GM12874 (cell line): Measurements from ENCODE around the gene CHST3.

Experiments
- TF ChIP-seq, protein P1 (sequence below): IDR thresholded peaks from 2 replicates; pipeline ENCODE4 v1.5.1; 2011; ENCODE audit warnings: low read depth, mild to moderate bottlenecking, control low read depth, low read length, moderate library complexity; ENCODE audit not compliant: insufficient read depth

CHST3 gene

GRCh38 chr10:72020914-72021809, 57.0 kb downstream of the CHST3 start:
- TF ChIP-seq, protein P1, sequence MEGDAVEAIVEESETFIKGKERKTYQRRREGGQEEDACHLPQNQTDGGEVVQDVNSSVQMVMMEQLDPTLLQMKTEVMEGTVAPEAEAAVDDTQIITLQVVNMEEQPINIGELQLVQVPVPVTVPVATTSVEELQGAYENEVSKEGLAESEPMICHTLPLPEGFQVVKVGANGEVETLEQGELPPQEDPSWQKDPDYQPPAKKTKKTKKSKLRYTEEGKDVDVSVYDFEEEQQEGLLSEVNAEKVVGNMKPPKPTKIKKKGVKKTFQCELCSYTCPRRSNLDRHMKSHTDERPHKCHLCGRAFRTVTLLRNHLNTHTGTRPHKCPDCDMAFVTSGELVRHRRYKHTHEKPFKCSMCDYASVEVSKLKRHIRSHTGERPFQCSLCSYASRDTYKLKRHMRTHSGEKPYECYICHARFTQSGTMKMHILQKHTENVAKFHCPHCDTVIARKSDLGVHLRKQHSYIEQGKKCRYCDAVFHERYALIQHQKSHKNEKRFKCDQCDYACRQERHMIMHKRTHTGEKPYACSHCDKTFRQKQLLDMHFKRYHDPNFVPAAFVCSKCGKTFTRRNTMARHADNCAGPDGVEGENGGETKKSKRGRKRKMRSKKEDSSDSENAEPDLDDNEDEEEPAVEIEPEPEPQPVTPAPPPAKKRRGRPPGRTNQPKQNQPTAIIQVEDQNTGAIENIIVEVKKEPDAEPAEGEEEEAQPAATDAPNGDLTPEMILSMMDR, result no peak

- TF ChIP-seq, protein P1, result no peak
Measured at GRCh38 chr10:72022228-72022627, 58.0 kb downstream of the CHST3 start.

DNA sequence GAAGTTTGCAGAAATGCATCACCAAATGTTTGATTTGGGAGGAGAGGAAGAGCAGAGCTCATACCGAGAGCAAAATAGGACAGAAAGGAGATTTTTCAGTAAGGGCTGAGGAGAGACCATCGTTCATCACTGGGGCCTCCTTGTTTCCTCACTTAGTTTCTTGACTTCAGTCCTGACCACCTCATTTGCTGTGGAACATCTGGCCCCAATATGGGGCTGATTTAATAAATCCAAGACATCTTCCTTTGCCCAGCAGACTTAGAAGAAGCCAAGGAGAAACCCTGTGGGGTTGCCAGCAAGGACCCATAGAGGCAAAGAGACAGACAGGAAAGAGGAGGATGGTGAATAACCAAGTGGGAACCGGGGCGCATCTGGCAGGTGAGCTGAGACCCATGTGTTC, 60.4 kb downstream of the CHST3 start:
- TF ChIP-seq, protein P1, result no peak

DNA sequence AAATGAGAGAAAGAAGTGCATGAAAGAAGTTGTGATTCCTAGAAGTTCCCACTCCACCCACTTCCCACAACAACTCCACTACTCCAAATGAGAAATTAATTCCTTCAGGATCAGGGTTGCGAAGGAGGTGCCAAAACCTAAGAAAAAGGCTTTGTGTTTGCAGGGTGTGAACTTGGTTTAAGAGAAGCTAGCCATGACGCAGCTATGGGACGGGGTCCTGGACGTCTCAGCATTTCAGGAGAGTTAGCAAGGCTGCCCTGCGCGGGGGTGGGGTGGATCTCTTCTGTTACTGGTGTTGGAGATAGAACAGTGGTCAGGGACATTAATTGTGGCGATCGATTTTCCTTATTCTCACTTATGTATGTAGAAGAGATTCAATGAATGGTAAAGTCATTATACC, 61.2 kb downstream of the CHST3 start:
- TF ChIP-seq, protein P1, result no peak

DNA sequence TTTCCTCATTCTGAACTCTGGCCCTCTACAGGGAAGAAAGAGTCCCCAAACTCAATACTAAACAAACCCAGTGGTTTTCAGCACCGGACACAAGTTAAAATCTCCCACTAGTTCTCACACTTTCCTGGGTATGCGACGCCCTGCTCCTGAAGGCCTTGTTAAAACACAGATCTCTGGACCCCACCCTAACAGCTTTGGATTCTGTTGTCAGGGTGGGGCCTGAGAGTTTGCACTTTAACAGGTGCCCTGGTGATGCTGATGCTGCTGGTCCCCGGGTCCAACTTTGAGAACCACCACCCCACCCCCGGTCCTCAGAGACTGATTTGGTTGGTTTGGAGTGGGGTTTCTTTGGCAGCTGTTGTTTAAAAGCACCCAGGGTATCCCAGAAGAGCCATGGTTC, 61.6 kb downstream of the CHST3 start:
- TF ChIP-seq, protein P1, result no peak

DNA sequence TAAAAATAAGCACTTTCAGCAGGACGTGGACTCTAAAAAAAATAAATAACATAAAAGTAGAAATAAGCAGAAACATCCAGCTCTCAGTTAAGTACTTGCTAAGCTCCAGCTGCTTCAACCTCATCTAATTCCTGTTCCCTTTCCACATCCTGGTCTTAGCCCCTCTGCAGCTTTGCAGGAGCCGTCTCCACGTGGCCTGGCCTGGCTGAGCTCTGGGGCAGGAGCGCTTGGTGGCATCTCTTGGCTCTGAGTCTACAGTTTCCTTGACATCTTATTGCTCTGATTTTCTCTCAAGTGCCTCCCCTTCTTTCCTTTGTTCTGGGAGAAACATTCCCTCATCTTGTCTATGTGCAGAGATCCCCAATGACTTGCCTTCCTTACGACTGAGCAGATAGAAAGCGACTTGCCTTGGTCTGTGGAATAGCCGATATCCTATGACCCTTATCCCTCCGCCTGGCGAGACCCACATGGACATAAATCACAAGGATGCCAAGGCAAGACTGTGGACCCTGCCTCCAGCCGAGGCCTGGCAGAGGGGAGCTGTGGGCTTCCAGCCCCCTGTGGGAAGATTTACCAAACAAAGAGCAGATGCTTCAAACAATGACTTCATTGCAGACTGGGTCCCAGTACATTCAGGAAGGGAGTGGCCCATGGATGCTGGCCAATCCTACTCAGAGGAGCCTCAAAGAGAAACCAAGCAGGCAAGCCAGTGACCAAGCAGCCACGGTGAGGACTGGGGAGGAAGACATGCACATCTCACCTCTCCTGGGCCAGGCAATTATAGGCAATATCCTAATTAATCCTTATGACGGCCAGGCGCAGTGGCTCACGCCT, 62.3 kb downstream of the CHST3 start:
- TF ChIP-seq, protein P1, result no peak

DNA sequence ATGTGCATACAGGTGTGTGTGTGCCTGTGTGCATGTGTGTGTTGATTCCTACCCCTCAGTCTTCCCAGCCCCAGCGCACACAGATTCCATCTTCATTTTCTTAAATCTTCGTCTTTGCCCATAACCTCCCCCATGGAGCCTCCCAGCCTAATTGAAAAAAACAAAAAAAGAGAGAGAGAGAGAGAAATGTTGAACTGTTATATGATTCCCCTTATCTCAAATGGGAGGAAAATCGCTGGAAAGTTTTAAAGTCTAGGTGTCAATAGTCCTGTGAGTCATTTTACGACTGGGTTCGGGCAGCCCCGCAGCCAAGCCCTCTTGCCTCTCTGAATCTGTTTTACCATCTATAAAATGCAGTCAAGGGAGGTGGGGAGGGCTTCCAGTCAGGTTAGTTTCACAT, 63.3 kb downstream of the CHST3 start:
- TF ChIP-seq, protein P1, result no peak
